Spleen (tissue), 11 donors: Measurements from ENCODE around the gene NAA11. TPM values are rescaled to one million over a fixed set of nuclear protein-coding genes. Genes with fewer than 3 reads are reported as not detected.

Experiments used
- DNase-seq: peaks from one replicate; pipeline ENCODE4 v3.0.0-alpha.2; 2020
- H3K27ac ChIP-seq, 8 donors: fragments of 200-600 bp; sonication (generic) in 7 of 8; 1 replicate in 4 of 8; 2 replicates in 4 of 8; pipeline versions ENCODE4 v1.5.0 to v1.8.0; 2016 to 2021; ENCODE audit warnings: inconsistent platforms in 4 of 8, mild to moderate bottlenecking in 4 of 8, moderate library complexity in 1 of 8
- H3K27me3 ChIP-seq, 7 donors: fragments of 200-600 bp; sonication (generic) in 6 of 7; replicated peaks in 1 of 7; 1 replicate in 4 of 7; 2 replicates in 3 of 7; pipeline versions ENCODE4 v1.5.0 to v1.8.0; 2016 to 2021; ENCODE audit warnings: inconsistent platforms in 3 of 7, mild to moderate bottlenecking in 1 of 7
- H3K36me3 ChIP-seq, 6 donors: fragments of 200-600 bp; sonication (generic) in 5 of 6; 1 replicate in 4 of 6; 2 replicates in 2 of 6; pipeline versions ENCODE4 v1.5.0 to v1.8.0; 2016 to 2021; ENCODE audit warnings: inconsistent platforms in 2 of 6
- H3K4me1 ChIP-seq, 6 donors: fragments of 200-600 bp; sonication (generic) in 5 of 6; 1 replicate in 3 of 6; 2 replicates in 3 of 6; pipeline versions ENCODE4 v1.5.0 to v1.8.0; 2016 to 2021; ENCODE audit warnings: inconsistent platforms in 3 of 6
- H3K4me3 ChIP-seq, 8 donors: fragments of 200-600 bp; sonication (generic) in 7 of 8; 1 replicate in 4 of 8; 2 replicates in 4 of 8; pipeline versions ENCODE4 v1.5.0 to v1.8.0; 2016 to 2021; ENCODE audit warnings: inconsistent platforms in 4 of 8, mild to moderate bottlenecking in 4 of 8, moderate library complexity in 2 of 8
- H3K9me3 ChIP-seq, 8 donors: fragments of 200-600 bp; sonication (generic) in 7 of 8; 1 replicate in 4 of 8; 2 replicates in 4 of 8; pipeline versions ENCODE4 v1.5.0 to v1.8.0; 2016 to 2021; ENCODE audit warnings: inconsistent platforms in 4 of 8
- CTCF ChIP-seq, 11 experiments: fragments of 200-600 bp in 7 of 11; fragments of 450-650 bp in 4 of 11; sonication (generic) in 4 of 11; IDR thresholded peaks in 8 of 11; conservative IDR thresholded peaks in 3 of 11; 1 replicate in 7 of 11; 2 replicates in 4 of 11; pipeline versions ENCODE4 v1.4.0 to v1.8.0; 2016 to 2021; ENCODE audit warnings: antibody characterized with exemption in 11 of 11, inconsistent platforms in 4 of 11, mild to moderate bottlenecking in 1 of 11
- POLR2A ChIP-seq, 3 donors: fragments of 450-650 bp; IDR thresholded peaks; one replicate each; pipeline ENCODE4 v1.5.1; 2017; ENCODE audit warnings: antibody characterized with exemption in 3 of 3, mild to moderate bottlenecking in 1 of 3
- POLR2AphosphoS5 ChIP-seq, 3 donors: sonication (generic); formaldehyde crosslinking; IDR thresholded peaks; one replicate each; pipeline ENCODE4 v1.5.1; 2017; ENCODE audit warnings: antibody characterized with exemption in 3 of 3
- WGBS, 5 donors: extraction: QIAGEN DNeasy Blood & Tissue Kit in 3 of 5; methylation state at CpG; one replicate each; pipeline versions ENCODE4 v1.1.5 to v1.1.7; 2013 to 2018; 5-methylcytosine and 5-hydroxymethylcytosine counted together
- intact Hi-C: fragments of 100-400 bp; cut with DNase I; formaldehyde crosslinking; loops from one replicate; pipeline ENCODE4 v1.15.0; 2023; ENCODE audit warnings: low total_unique reads
- polyA plus RNA-seq, 3 donors: library from polyadenylated mRNA; stranded (reverse); fragments of 200-250 nt; gene quantifications; one replicate each; pipeline ENCODE4 v1.2.1, GENCODE V29; 2013
- total RNA-seq, 7 donors: library from RNA; depleted of rRNA in 3 of 7; stranded (reverse); fragments of >200 nt in 3 of 7; fragmentation: NEBNext Ultra II Directional in 4 of 7; extraction: Animal tissue kit (Norgen Biotek cat#: 25700) in 4 of 7; gene quantifications; one replicate each; pipeline versions ENCODE4 v1.1.0 to v1.2.1, GENCODE V29; 2016 to 2021
- donor health status: healthy with polysubstance abuse.
- donor health status: DM: no; HTN: no; CAD: no; lungs with moderate emphysema.
- donor health status: DM: no; HTN: no; CAD: no.
- donor health status: Bipolar disorder and iron deficiency.
- donor health status: healthy.
- donor health status: DM: no; HTN: no; CAD: no.
- donor health status: DM: yes; HTN: yes; CAD: no.

The NAA11 gene
- total and polyA plus RNA-seq, 10 donors: not detected

GRCh38 chr4:79272761-79273160 lies 53.1 kb downstream of the NAA11 start:
- no peak for DNase-seq
- TF ChIP-seq POLR2A (IDR thresholded peaks at IDR 0.05) (no peak), CTCF (IDR thresholded peaks at IDR 0.05 in 8 of 11, conservative IDR thresholded peaks at IDR 0.05 in 3 of 11) (no peak), POLR2AphosphoS5 (IDR thresholded peaks at IDR 0.05) (no peak)
- H3K4me1 ChIP-seq: no peaks in the 10 kb centered on the region
- H3K4me3 ChIP-seq: no peak overlapping the region
- H3K36me3 ChIP-seq: no peaks in the 10 kb centered on the region
- H3K27ac ChIP-seq: no peak overlapping the region
- intact Hi-C loops: no loop called here
- no peaks in the 10 kb centered on the region for H3K27me3 ChIP-seq
- no peaks in the 10 kb centered on the region for H3K9me3 ChIP-seq
- WGBS, 5 donors: 79 to 88% (median 82%) methylated on average over 4 of the region's 4 CpGs

- DNase-seq: no peak
- no peaks in the 10 kb centered on the region for H3K27me3 ChIP-seq
- no peaks in the 10 kb centered on the region for H3K9me3 ChIP-seq
- no peak overlapping the region for H3K27ac ChIP-seq
- H3K4me3 ChIP-seq: no peak overlapping the region
- intact Hi-C loops: no loop called here
- TF ChIP-seq CTCF (IDR thresholded peaks at IDR 0.05 in 8 of 11, conservative IDR thresholded peaks at IDR 0.05 in 3 of 11): no peak
- no peak for TF ChIP-seq POLR2AphosphoS5 (IDR thresholded peaks at IDR 0.05)
- TF ChIP-seq POLR2A (IDR thresholded peaks at IDR 0.05): no peak
- H3K4me1 ChIP-seq: no peaks in the 10 kb centered on the region
- no peaks in the 10 kb centered on the region for H3K36me3 ChIP-seq
Measured at GRCh38 chr4:79272126-79272525, 53.7 kb downstream of the NAA11 start.

GRCh38 chr4:79267671-79268070 lies 58.2 kb downstream of the NAA11 start:
- Histone ChIP-seq H3K27me3 (no peaks in the 10 kb centered on the region), H3K4me3 (no peak overlapping the region), H3K4me1 (no peaks in the 10 kb centered on the region), H3K36me3 (no peaks in the 10 kb centered on the region), H3K27ac (no peak overlapping the region), H3K9me3 (no peaks in the 10 kb centered on the region)
- DNase-seq: no peak
- intact Hi-C loops: no loop called here
- no peak for TF ChIP-seq POLR2AphosphoS5 (IDR thresholded peaks at IDR 0.05)
- no peak for TF ChIP-seq CTCF (IDR thresholded peaks at IDR 0.05 in 8 of 11, conservative IDR thresholded peaks at IDR 0.05 in 3 of 11)
- no peak for TF ChIP-seq POLR2A (IDR thresholded peaks at IDR 0.05)
- 37 to 57% (median 47%) methylated on average over 1 of the region's 1 CpG for WGBS, 5 donors

Other genes with a start within 250 kb of the NAA11 start
- gene GK2, start 82.2 kb upstream of the NAA11 start, total RNA-seq: not detected
- not detected for gene GK2, start 82.2 kb upstream of the NAA11 start, polyA plus RNA-seq